Eye (tissue), 1 donor: Measurements from ENCODE around the gene HPCAL1.

Experiments
- DNase-seq: peaks from one replicate; pipeline ENCODE4 v3.0.0-alpha.2; 2015

The HPCAL1 gene

GRCh38 chr2:10269711-10270610, 32.7 kb upstream of the HPCAL1 start:
- DNase-seq = no peak

GRCh38 chr2:10271509-10271908, 31.2 kb upstream of the HPCAL1 start:
- no peak for DNase-seq

- DNase-seq = no peak
Observed at GRCh38 chr2:10271946-10272345, 30.8 kb upstream of the HPCAL1 start.

- no peak for DNase-seq
Observed at GRCh38 chr2:10272464-10272863, 30.2 kb upstream of the HPCAL1 start.

GRCh38 chr2:10273215-10274175, 29.2 kb upstream of the HPCAL1 start:
- DNase-seq = no peak

GRCh38 chr2:10274376-10274775, 28.3 kb upstream of the HPCAL1 start:
- DNase-seq = no peak

- no peak for DNase-seq
Observed at GRCh38 chr2:10274983-10275802, 27.5 kb upstream of the HPCAL1 start.

- no peak for DNase-seq
Observed at GRCh38 chr2:10276481-10277292, 26.0 kb upstream of the HPCAL1 start.

- DNase-seq = no peak
Observed at GRCh38 chr2:10277293-10278028, 25.2 kb upstream of the HPCAL1 start.

GRCh38 chr2:10278029-10278762, 24.5 kb upstream of the HPCAL1 start:
- peak; percentile 13 for DNase-seq

- DNase-seq = no peak
Observed at GRCh38 chr2:10278763-10279471, 23.8 kb upstream of the HPCAL1 start.

- DNase-seq = no peak
Observed at GRCh38 chr2:10279472-10279870, 23.2 kb upstream of the HPCAL1 start.

GRCh38 chr2:10279946-10280463, 22.7 kb upstream of the HPCAL1 start:
- DNase-seq = no peak

GRCh38 chr2:10281891-10282290, 20.8 kb upstream of the HPCAL1 start:
- DNase-seq = no peak

GRCh38 chr2:10282611-10283105, 20.0 kb upstream of the HPCAL1 start:
- DNase-seq = no peak

GRCh38 chr2:10283106-10284062, 19.3 kb upstream of the HPCAL1 start:
- DNase-seq = peak; percentile 37

- DNase-seq = no peak
Observed at GRCh38 chr2:10284108-10284870, 18.4 kb upstream of the HPCAL1 start.
